ENCODE measurements around the gene DYSF.

DNA sequence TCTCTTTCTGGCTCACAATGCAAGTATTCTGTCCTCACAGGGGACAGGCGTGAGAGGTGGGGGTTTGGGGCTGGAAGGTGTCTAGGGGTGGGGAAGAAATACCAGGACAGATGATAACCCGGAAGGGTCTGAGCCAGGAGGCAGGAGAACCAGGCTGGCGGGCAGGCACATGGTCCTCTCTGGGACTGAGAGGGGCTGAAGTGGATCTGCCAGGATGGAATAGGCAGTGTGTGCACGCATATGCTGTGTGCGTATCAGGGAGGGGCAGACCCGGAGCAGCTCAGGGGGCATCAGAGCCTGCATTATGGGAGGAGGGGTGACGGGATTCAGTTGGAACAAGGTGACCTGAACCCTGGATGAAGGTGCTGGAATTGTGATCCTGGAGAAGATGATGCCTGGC is 157.3 kb downstream of the DYSF start:
- TF ChIP-seq, protein P1, sequence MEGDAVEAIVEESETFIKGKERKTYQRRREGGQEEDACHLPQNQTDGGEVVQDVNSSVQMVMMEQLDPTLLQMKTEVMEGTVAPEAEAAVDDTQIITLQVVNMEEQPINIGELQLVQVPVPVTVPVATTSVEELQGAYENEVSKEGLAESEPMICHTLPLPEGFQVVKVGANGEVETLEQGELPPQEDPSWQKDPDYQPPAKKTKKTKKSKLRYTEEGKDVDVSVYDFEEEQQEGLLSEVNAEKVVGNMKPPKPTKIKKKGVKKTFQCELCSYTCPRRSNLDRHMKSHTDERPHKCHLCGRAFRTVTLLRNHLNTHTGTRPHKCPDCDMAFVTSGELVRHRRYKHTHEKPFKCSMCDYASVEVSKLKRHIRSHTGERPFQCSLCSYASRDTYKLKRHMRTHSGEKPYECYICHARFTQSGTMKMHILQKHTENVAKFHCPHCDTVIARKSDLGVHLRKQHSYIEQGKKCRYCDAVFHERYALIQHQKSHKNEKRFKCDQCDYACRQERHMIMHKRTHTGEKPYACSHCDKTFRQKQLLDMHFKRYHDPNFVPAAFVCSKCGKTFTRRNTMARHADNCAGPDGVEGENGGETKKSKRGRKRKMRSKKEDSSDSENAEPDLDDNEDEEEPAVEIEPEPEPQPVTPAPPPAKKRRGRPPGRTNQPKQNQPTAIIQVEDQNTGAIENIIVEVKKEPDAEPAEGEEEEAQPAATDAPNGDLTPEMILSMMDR (optimal IDR thresholded peaks at IDR 0.05 in 1 of 3, IDR thresholded peaks at IDR 0.05 in 1 of 3, conservative IDR thresholded peaks at IDR 0.05 in 1 of 3; ENCODE audit: extremely low read depth in 1 of 3, insufficient read depth in 2 of 3, low read length in 3 of 3): no peak
- no peak for TF ChIP-seq EZH2 (IDR thresholded peaks at IDR 0.05; ENCODE audit: low read length)

Data from keratinocyte (primary cell).